Common myeloid progenitor, CD34-positive (primary cell): ENCODE results near the gene NRAP.

Experiments used
- CTCF ChIA-PET: fragments of 350-600 bp; sonication (Branson Sonifier 250); formaldehyde crosslinking; loops from one replicate; lab custom pipeline; 2021; ENCODE audit warnings: antibody characterized with exemption; lab: Charles Lee
- POLR2A ChIA-PET: fragments of 350-600 bp; sonication (Branson Sonifier 250); formaldehyde crosslinking; loops from one replicate; lab custom pipeline; 2021; ENCODE audit warnings: antibody characterized with exemption; lab: Charles Lee
- DNase-seq, 3 donors: peaks; one replicate each; pipeline versions ENCODE4 v3.0.0 to v3.0.0-alpha.2; 2013
- H3K27ac ChIP-seq, 2 experiments: 1 replicate in 1 of 2; 2 replicates in 1 of 2; pipeline ENCODE4 v1.7.0; 2013; ENCODE audit warnings: inconsistent platforms in 2 of 2, low read length in 2 of 2, mild to moderate bottlenecking in 2 of 2, low read depth in 1 of 2, moderate library complexity in 1 of 2; ENCODE audit not compliant: severe bottlenecking in 2 of 2, insufficient read depth in 1 of 2, poor library complexity in 1 of 2
- H3K27me3 ChIP-seq, 5 experiments: replicated peaks in 2 of 5; 1 replicate in 3 of 5; 2 replicates in 2 of 5; pipeline versions ENCODE4 v1.6.1 to v1.7.0; 2013; ENCODE audit warnings: low read length in 4 of 5, mild to moderate bottlenecking in 2 of 5, moderate library complexity in 2 of 5, inconsistent platforms in 1 of 5; ENCODE audit not compliant: insufficient read depth in 5 of 5, control insufficient read depth in 4 of 5
- H3K36me3 ChIP-seq, 4 experiments: 1 replicate in 2 of 4; 2 replicates in 2 of 4; pipeline versions ENCODE4 v1.6.1 to v1.7.0; 2013; ENCODE audit warnings: low read length in 3 of 4, control low read depth in 1 of 4, mild to moderate bottlenecking in 1 of 4; ENCODE audit not compliant: control insufficient read depth in 4 of 4, insufficient read depth in 4 of 4
- H3K4me1 ChIP-seq, 4 experiments: 1 replicate in 3 of 4; 2 replicates in 1 of 4; pipeline versions ENCODE4 v1.6.1 to v1.7.1; 2013; ENCODE audit warnings: low read length in 3 of 4, mild to moderate bottlenecking in 3 of 4, control low read depth in 1 of 4, inconsistent platforms in 1 of 4, moderate library complexity in 1 of 4; ENCODE audit not compliant: control insufficient read depth in 4 of 4, insufficient read depth in 4 of 4; ENCODE audit errors: control extremely low read depth in 1 of 4
- H3K4me3 ChIP-seq, 7 experiments: 1 replicate in 4 of 7; 2 replicates in 3 of 7; pipeline versions ENCODE4 v1.5.1 to v1.7.0; 2013; ENCODE audit warnings: mild to moderate bottlenecking in 7 of 7, low read length in 6 of 7, moderate library complexity in 6 of 7, inconsistent platforms in 2 of 7, low read depth in 2 of 7, control low read depth in 1 of 7; ENCODE audit not compliant: insufficient read depth in 4 of 7, control insufficient read depth in 1 of 7; ENCODE audit errors: extremely low read depth in 1 of 7
- H3K9me3 ChIP-seq, 5 experiments: 1 replicate in 4 of 5; 2 replicates in 1 of 5; pipeline versions ENCODE4 v1.6.1 to v1.7.1; 2013; ENCODE audit warnings: low read length in 4 of 5, mild to moderate bottlenecking in 2 of 5, inconsistent platforms in 1 of 5, low read depth in 1 of 5, moderate library complexity in 1 of 5; ENCODE audit not compliant: control insufficient read depth in 4 of 5, insufficient read depth in 2 of 5; ENCODE audit errors: control extremely low read depth in 1 of 5
- WGBS: methylation state at CpG from one replicate; pipeline ENCODE4 v1.1.5; 2013; ENCODE audit not compliant: insufficient coverage; 5-methylcytosine and 5-hydroxymethylcytosine counted together

Gene NRAP

DNA sequence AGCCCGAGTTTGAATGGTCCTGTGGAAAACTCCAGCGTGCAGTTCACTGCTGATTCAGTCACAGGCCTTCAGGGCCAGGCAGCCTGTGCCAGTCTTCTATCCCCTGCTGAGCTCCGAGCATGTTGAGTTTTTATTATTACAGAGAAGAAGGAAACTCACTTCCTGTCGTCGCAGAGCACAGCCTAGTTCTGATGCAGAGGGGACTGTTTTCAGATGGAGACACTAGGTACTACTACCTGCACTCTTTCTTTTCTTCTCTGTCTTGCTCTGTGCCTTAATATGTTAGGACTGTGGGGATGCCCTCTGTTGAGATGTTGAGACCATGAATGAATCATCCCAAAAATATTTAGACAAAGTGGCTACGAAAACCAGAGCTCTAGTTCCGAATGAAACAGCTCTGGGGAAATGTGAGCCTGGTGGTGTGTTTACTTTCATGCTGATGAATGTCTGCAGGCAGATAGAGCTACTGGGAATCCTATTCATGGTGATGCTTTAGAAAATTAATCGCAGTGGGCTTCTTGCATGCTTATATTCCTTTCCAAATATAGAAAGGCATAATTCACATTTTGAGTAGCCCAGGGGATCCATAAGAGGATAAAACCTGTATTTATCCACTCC is 45.5 kb upstream of the NRAP start:
- Histone ChIP-seq H3K27ac (no peak overlapping the region), H3K36me3 (peaks cover 0 to 11% (median 7%) of the 10 kb centered on the region in 4 experiments), H3K4me1 (peaks cover 0 to 9% (median 4%) of the 10 kb centered on the region in 4 experiments), H3K9me3 (no peaks in the 10 kb centered on the region), H3K4me3 (no peak overlapping the region), H3K27me3 (no peaks in the 10 kb centered on the region)
- WGBS: 93% methylated on average over 5 of the region's 8 CpGs
- ChIA-PET CTCF (interaction anchor here (1.2 kb wide), 1 partner anchor 394 kb away, joined by 3 read pairs; no protein-coding TSS in a partner anchor), POLR2A (no interaction called here)
- no peak for DNase-seq

DNA sequence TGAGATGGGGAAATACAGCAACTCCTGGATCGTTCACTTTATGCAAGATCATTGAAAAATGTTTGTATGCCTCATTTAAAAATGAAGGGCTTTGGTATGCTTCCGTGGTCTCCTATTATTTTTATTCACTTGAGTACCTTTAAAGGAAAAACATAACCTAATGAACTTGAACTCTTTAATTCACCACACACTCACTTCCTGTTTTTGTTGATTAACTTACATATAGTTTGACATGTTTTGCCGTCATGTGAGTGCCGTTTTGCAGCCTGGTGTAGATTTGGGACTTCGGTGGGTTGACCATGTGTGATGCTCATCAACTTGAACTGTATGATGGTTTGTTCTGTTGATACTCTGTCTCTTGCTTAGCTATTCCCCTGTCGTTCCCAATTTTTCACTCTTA is 44.8 kb upstream of the NRAP start:
- Histone ChIP-seq H3K4me1 (peaks cover 0 to 9% (median 4%) of the 10 kb centered on the region in 4 experiments), H3K27ac (no peak overlapping the region), H3K4me3 (no peak overlapping the region), H3K9me3 (no peaks in the 10 kb centered on the region), H3K36me3 (peaks cover 2 to 11% (median 8%) of the 10 kb centered on the region in 4 experiments), H3K27me3 (no peaks in the 10 kb centered on the region)
- ChIA-PET POLR2A (no interaction called here), CTCF (interaction anchor here (1.2 to 1.5 kb wide), 2 partner anchors 15 to 394 kb away, joined by 3 to 4 read pairs; no protein-coding TSS in a partner anchor)
- DNase-seq: no peak
- 86% methylated on average over 4 of the region's 6 CpGs for WGBS

DNA sequence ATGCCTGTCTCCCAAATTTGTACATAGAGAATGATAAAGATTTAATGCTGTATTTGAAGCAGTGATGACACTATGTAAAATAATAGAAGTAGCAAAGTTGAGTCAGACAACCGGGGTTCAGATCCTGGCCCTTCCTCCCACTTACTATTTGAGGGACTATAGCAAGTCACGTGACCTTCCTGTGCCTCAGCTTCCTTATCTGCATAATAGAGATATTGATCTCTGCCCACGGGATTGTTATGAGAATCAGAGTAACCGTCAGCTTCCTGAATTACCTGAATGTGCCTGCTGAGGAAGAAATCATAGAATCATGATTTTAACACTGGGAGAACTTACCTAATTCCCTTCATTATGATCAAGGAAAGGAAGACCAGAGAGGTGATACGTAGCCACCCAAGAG is 42.8 kb upstream of the NRAP start:
- CTCF ChIA-PET: interaction anchor here (1.1 to 3.3 kb wide), 4 partner anchors 10 to 420 kb away, joined by 3 to 17 read pairs (median 8); no protein-coding TSS in a partner anchor
- H3K36me3 ChIP-seq: peaks cover 2 to 18% (median 9%) of the 10 kb centered on the region in 4 experiments
- DNase-seq: no peak
- H3K27ac ChIP-seq: no peak overlapping the region
- peaks cover 0 to 7% (median 3%) of the 10 kb centered on the region in 4 experiments for H3K4me1 ChIP-seq
- POLR2A ChIA-PET: no interaction called here
- no peaks in the 10 kb centered on the region for H3K27me3 ChIP-seq
- H3K9me3 ChIP-seq: no peaks in the 10 kb centered on the region
- no peak overlapping the region for H3K4me3 ChIP-seq
- WGBS: 38% methylated on average over 3 of the region's 5 CpGs

DNA sequence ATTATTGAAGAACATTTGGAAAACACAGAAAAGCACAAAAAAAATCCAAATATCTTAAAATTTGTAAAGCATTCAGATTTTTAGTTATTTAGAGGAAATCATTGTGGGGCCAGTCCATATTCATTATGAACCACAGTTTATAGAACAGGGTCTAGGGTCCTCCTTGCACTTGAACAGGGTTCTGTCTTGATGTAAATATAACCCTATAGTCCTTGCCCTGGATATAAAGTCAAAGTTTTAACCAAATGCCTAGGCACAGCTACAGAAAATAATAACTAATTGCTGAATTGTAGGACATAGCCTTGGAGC is 41.5 kb upstream of the NRAP start:
- Histone ChIP-seq H3K9me3 (no peaks in the 10 kb centered on the region), H3K36me3 (peaks cover 2 to 21% (median 8%) of the 10 kb centered on the region in 4 experiments), H3K27ac (no peak overlapping the region), H3K27me3 (no peaks in the 10 kb centered on the region), H3K4me3 (no peak overlapping the region), H3K4me1 (peaks cover 0 to 7% (median 3%) of the 10 kb centered on the region in 4 experiments)
- ChIA-PET POLR2A (no interaction called here), CTCF (interaction anchor here (0.7 to 3.3 kb wide), 9 partner anchors 8 to 599 kb away, joined by 3 to 17 read pairs (median 5); no protein-coding TSS in a partner anchor)
- DNase-seq: no peak

GRCh38 chr10:113704637-113705343 is 40.9 kb upstream of the NRAP start:
- peaks cover 2 to 21% (median 8%) of the 10 kb centered on the region in 4 experiments for H3K36me3 ChIP-seq
- H3K27me3 ChIP-seq: no peaks in the 10 kb centered on the region
- no peaks in the 10 kb centered on the region for H3K9me3 ChIP-seq
- ChIA-PET CTCF (interaction anchor here (0.7 to 3.3 kb wide), 8 partner anchors 9 to 599 kb away, joined by 3 to 17 read pairs (median 5); no protein-coding TSS in a partner anchor), POLR2A (no interaction called here)
- DNase-seq: peak; percentile 54 to 77 (median 72)
- no peak overlapping the region for H3K27ac ChIP-seq
- H3K4me3 ChIP-seq: no peak overlapping the region
- H3K4me1 ChIP-seq: peaks cover 0 to 7% (median 3%) of the 10 kb centered on the region in 4 experiments
- WGBS: 100% methylated on average over 1 of the region's 6 CpGs

- no peak for DNase-seq
- WGBS: 96% methylated on average over 3 of the region's 3 CpGs
- POLR2A ChIA-PET: no interaction called here
- Histone ChIP-seq H3K36me3 (peaks cover 11 to 55% (median 28%) of the 10 kb centered on the region in 4 experiments), H3K27ac (no peak overlapping the region), H3K4me1 (no peaks in the 10 kb centered on the region), H3K9me3 (peaks cover 8 to 22% (median 14%) of the 10 kb centered on the region in 5 experiments), H3K27me3 (no peaks in the 10 kb centered on the region), H3K4me3 (no peak overlapping the region)
- CTCF ChIA-PET: interaction anchor here (1.1 kb wide), 1 partner anchor 405 kb away, joined by 4 read pairs; no protein-coding TSS in a partner anchor
Observed at GRCh38 chr10:113697595-113697994, 33.8 kb upstream of the NRAP start.

- no peak overlapping the region for H3K27ac ChIP-seq
- H3K4me3 ChIP-seq: no peak overlapping the region
- WGBS: 100% methylated on average over 1 of the region's 1 CpG
- POLR2A ChIA-PET: interaction anchor here (0.5 kb wide), 1 partner anchor 1025 kb away, joined by 3 read pairs; no protein-coding TSS in a partner anchor
- no peak for DNase-seq
- H3K9me3 ChIP-seq: peaks cover 9 to 41% (median 28%) of the 10 kb centered on the region in 5 experiments
- H3K27me3 ChIP-seq: no peaks in the 10 kb centered on the region
- H3K4me1 ChIP-seq: no peaks in the 10 kb centered on the region
- CTCF ChIA-PET: no interaction called here
- peaks cover 12 to 60% (median 41%) of the 10 kb centered on the region in 4 experiments for H3K36me3 ChIP-seq
Observed at GRCh38 chr10:113695691-113696090, 31.9 kb upstream of the NRAP start.
